Measurements from ENCODE around the gene GABRG3. TPM values are rescaled to one million over a fixed set of nuclear protein-coding genes. Genes with fewer than 3 reads are reported as not detected.

GABRG3 gene
- total RNA-seq, 1 experiment from 2014 or later: not detected

GRCh38 chr15:27352136-27352535, 381.2 kb downstream of the GABRG3 start:
- no peak for DNase-seq
- no peak overlapping the region for H3K4me3 Mint-ChIP-seq (ENCODE audit: low read depth, unreplicated experiment)
- TF ChIP-seq CTCF (IDR thresholded peaks at IDR 0.05; ENCODE audit: unreplicated experiment): no peak
- intact Hi-C loops (cut with micrococcal nuclease; ENCODE audit: unreplicated experiment): no loop called here
- no peaks in the 10 kb centered on the region for H3K4me1 Mint-ChIP-seq (ENCODE audit: low read depth, unreplicated experiment)
- H3K27ac Mint-ChIP-seq (ENCODE audit: unreplicated experiment): no peak overlapping the region
- H3K27me3 Mint-ChIP-seq (ENCODE audit: unreplicated experiment): no peaks in the 10 kb centered on the region
- no peaks in the 10 kb centered on the region for H3K36me3 Mint-ChIP-seq (ENCODE audit: insufficient read depth, unreplicated experiment)
- BruUV-seq (replicated peaks): no TSS peak
- no peaks in the 10 kb centered on the region for H3K9me3 Mint-ChIP-seq (ENCODE audit: low read depth, unreplicated experiment)
- CTCF ChIA-PET: no interaction called here

- intact Hi-C loops (cut with micrococcal nuclease; ENCODE audit: unreplicated experiment): no loop called here
- CTCF ChIA-PET: no interaction called here
- H3K27me3 Mint-ChIP-seq (ENCODE audit: unreplicated experiment): no peaks in the 10 kb centered on the region
These were observed 382.9 kb downstream of the GABRG3 start for GRCh38 chr15:27353856-27354255.

GRCh38 chr15:27358751-27359434, 387.9 kb downstream of the GABRG3 start:
- Mint-ChIP-seq H3K4me3 (ENCODE audit: low read depth, unreplicated experiment) (no peak overlapping the region), H3K27ac (ENCODE audit: unreplicated experiment) (no peak overlapping the region), H3K9me3 (ENCODE audit: low read depth, unreplicated experiment) (no peaks in the 10 kb centered on the region), H3K27me3 (ENCODE audit: unreplicated experiment) (no peaks in the 10 kb centered on the region), H3K4me1 (ENCODE audit: low read depth, unreplicated experiment) (no peaks in the 10 kb centered on the region), H3K36me3 (ENCODE audit: insufficient read depth, unreplicated experiment) (no peaks in the 10 kb centered on the region)
- no peak for TF ChIP-seq CTCF (IDR thresholded peaks at IDR 0.05; ENCODE audit: unreplicated experiment)
- CTCF ChIA-PET: no interaction called here
- no TSS peak for BruUV-seq (replicated peaks)
- DNase-seq: no peak
- intact Hi-C loops (cut with micrococcal nuclease; ENCODE audit: unreplicated experiment): no loop called here

More at GRCh38 chr15:27353856-27354255, 382.9 kb downstream of the GABRG3 start:
- H3K4me3 Mint-ChIP-seq (ENCODE audit: low read depth, unreplicated experiment): no peak overlapping the region
- no TSS peak for BruUV-seq (replicated peaks)
- H3K36me3 Mint-ChIP-seq (ENCODE audit: insufficient read depth, unreplicated experiment): no peaks in the 10 kb centered on the region
- H3K27ac Mint-ChIP-seq (ENCODE audit: unreplicated experiment): no peak overlapping the region
- H3K9me3 Mint-ChIP-seq (ENCODE audit: low read depth, unreplicated experiment): no peaks in the 10 kb centered on the region
- DNase-seq: no peak
- no peaks in the 10 kb centered on the region for H3K4me1 Mint-ChIP-seq (ENCODE audit: low read depth, unreplicated experiment)
- no peak for TF ChIP-seq CTCF (IDR thresholded peaks at IDR 0.05; ENCODE audit: unreplicated experiment)

GRCh38 chr15:27359586-27359985, 388.6 kb downstream of the GABRG3 start:
- TF ChIP-seq CTCF (IDR thresholded peaks at IDR 0.05; ENCODE audit: unreplicated experiment): no peak
- CTCF ChIA-PET: interaction anchor here (0.6 kb wide), 1 partner anchor 314 kb away, joined by 3 read pairs; no protein-coding TSS in a partner anchor
- intact Hi-C loops (cut with micrococcal nuclease; ENCODE audit: unreplicated experiment): no loop called here
- BruUV-seq (replicated peaks): no TSS peak
- H3K4me3 Mint-ChIP-seq (ENCODE audit: low read depth, unreplicated experiment): no peak overlapping the region
- H3K36me3 Mint-ChIP-seq (ENCODE audit: insufficient read depth, unreplicated experiment): no peaks in the 10 kb centered on the region
- no peaks in the 10 kb centered on the region for H3K4me1 Mint-ChIP-seq (ENCODE audit: low read depth, unreplicated experiment)
- DNase-seq: no peak
- H3K9me3 Mint-ChIP-seq (ENCODE audit: low read depth, unreplicated experiment): no peaks in the 10 kb centered on the region
- H3K27ac Mint-ChIP-seq (ENCODE audit: unreplicated experiment): no peak overlapping the region
- no peaks in the 10 kb centered on the region for H3K27me3 Mint-ChIP-seq (ENCODE audit: unreplicated experiment)

Data from Calu3 (cell line).